ENCODE data around the gene TLE5. TPM values are rescaled to one million over a fixed set of nuclear protein-coding genes. Genes with fewer than 3 reads are reported as not detected.

The TLE5 gene
- total and polyA plus RNA-seq, 7 donors, result 390 to 786 (median 552) TPM

DNA sequence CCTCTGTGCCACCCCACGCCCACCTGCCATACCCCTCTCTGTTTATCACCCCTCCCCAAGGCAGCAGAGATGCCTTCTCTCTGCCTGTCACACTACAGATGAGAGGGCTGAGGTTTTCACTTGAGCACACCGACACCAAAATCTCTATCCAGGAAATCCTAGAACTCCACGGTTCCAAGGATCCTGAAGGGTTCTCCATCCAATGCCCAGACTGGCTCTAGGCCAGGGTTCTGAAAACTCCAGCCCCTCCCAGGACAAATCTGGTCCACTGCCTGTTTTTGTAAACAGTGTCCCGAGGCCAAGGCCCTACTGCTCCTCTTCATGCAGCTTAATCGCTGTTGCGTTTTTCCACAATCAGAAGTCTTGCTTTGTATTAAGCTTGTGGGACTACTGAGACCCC, 53.3 kb downstream of the TLE5 start:
- no peaks in the 10 kb centered on the region for H3K27me3 ChIP-seq (ENCODE audit: insufficient read depth in 3 of 3, low read length in 2 of 3)
- H3K27ac ChIP-seq, result no peak overlapping the region
- TF ChIP-seq, protein P1, sequence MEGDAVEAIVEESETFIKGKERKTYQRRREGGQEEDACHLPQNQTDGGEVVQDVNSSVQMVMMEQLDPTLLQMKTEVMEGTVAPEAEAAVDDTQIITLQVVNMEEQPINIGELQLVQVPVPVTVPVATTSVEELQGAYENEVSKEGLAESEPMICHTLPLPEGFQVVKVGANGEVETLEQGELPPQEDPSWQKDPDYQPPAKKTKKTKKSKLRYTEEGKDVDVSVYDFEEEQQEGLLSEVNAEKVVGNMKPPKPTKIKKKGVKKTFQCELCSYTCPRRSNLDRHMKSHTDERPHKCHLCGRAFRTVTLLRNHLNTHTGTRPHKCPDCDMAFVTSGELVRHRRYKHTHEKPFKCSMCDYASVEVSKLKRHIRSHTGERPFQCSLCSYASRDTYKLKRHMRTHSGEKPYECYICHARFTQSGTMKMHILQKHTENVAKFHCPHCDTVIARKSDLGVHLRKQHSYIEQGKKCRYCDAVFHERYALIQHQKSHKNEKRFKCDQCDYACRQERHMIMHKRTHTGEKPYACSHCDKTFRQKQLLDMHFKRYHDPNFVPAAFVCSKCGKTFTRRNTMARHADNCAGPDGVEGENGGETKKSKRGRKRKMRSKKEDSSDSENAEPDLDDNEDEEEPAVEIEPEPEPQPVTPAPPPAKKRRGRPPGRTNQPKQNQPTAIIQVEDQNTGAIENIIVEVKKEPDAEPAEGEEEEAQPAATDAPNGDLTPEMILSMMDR (IDR thresholded peaks at IDR 0.05), result no peak
- no peak overlapping the region for H3K4me3 ChIP-seq
- DNase-seq, result no peak
- WGBS, 3 donors, result 73 to 77% (median 75%) methylated on average over 6 of the region's 6 CpGs
- H3K9me3 ChIP-seq, result no peaks in the 10 kb centered on the region
- ATAC-seq, result no peak
- peaks cover 0 to 76% of the 10 kb centered on the region in 2 donors for H3K36me3 ChIP-seq (ENCODE audit: insufficient read depth in 1 of 2, low read depth in 1 of 2)
- intact Hi-C loops (cut with DNase I), result no loop called here
- H3K4me1 ChIP-seq, result no peaks in the 10 kb centered on the region

DNA sequence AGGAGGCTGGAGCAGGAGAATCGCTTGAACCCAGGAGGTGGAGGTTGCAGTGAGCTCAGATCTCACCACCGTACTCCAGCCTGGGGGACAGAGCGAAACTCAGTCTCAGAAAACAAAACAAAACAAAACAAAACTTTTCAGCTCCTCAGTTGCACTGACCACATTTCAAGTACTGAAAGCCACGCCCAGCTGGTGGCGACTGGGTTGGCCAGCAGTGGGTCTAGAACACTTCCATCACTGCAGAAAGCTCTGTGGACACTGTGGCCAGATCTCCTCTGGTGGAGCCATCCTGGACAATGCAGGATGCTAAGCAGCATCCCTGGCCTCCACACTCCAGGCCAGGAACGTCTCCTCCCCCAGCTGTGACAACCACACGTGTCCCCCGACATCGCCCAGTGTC, 54.3 kb downstream of the TLE5 start:
- TF ChIP-seq, protein P1 (IDR thresholded peaks at IDR 0.05), result no peak
- no peaks in the 10 kb centered on the region for H3K27me3 ChIP-seq (ENCODE audit: insufficient read depth in 3 of 3, low read length in 2 of 3)
- intact Hi-C loops (cut with DNase I), result no loop called here
- WGBS, 3 donors, result 77 to 85% (median 83%) methylated on average over 9 of the region's 9 CpGs
- ATAC-seq (no peak), DNase-seq (no peak)
- H3K4me3 ChIP-seq, result no peak overlapping the region
- no peaks in the 10 kb centered on the region for H3K9me3 ChIP-seq
- H3K27ac ChIP-seq, result no peak overlapping the region
- H3K36me3 ChIP-seq (ENCODE audit: insufficient read depth in 1 of 2, low read depth in 1 of 2), result peaks cover 0 to 74% of the 10 kb centered on the region in 2 donors
- no peaks in the 10 kb centered on the region for H3K4me1 ChIP-seq

DNA sequence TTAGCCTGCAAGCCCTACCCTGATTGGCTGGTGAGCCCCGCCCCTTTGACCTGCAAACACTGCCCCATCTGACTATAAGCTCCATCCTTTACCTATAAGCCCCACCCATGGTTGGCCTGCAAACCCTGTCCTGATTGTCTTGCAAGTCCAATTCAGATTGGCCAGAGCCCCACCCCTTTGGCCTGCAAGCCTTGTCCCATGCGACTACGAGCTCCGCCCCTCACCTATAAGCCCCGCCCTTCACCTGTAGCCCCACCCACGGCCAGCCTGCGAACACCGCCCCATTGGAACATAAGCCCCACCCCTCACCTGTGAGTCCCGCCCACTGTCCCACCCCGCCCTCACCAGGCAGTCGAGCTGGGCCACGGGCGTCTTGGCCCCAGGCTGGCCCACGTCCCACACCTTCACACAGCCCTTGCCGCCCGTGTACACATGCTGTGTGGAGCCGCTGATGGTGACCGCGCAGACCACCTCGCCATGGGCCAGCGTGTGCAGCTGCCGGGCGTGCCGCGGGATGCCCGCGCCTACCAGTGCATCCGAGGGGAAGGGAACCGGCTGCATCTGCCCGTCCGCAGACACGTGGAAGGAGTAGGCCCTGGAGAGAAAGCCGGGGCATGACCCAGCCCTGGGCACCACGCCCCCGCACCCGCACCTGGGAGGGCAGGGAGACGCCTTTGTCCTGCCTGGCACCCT, 56.1 kb downstream of the TLE5 start:
- WGBS, 3 donors, result 74 to 77% (median 77%) methylated on average over 34 to 37 of the region's 37 CpGs
- Histone ChIP-seq H3K27me3 (ENCODE audit: insufficient read depth in 3 of 3, low read length in 2 of 3) (no peaks in the 10 kb centered on the region), H3K4me1 (no peaks in the 10 kb centered on the region), H3K36me3 (ENCODE audit: insufficient read depth in 1 of 2, low read depth in 1 of 2) (peaks cover 0 to 79% of the 10 kb centered on the region in 2 donors), H3K4me3 (no peak overlapping the region), H3K27ac (no peak overlapping the region), H3K9me3 (no peaks in the 10 kb centered on the region)
- no peak for DNase-seq
- TF ChIP-seq, protein P1 (IDR thresholded peaks at IDR 0.05), result no peak
- intact Hi-C loops (cut with DNase I), result no loop called here
- ATAC-seq, result peak in 1 of 4 donors; percentile 29

- Histone ChIP-seq H3K4me1 (no peaks in the 10 kb centered on the region), H3K4me3 (no peak overlapping the region), H3K27me3 (ENCODE audit: insufficient read depth in 3 of 3, low read length in 2 of 3) (no peaks in the 10 kb centered on the region), H3K9me3 (no peaks in the 10 kb centered on the region), H3K36me3 (ENCODE audit: insufficient read depth in 1 of 2, low read depth in 1 of 2) (peaks cover 0 to 80% of the 10 kb centered on the region in 2 donors), H3K27ac (no peak overlapping the region)
- ATAC-seq, result no peak
- 83 to 86% (median 84%) methylated on average over 12 to 18 of the region's 18 CpGs for WGBS, 3 donors
- intact Hi-C loops (cut with DNase I), result no loop called here
- DNase-seq, result no peak
- TF ChIP-seq, protein P1 (IDR thresholded peaks at IDR 0.05), result no peak
These were observed 57.0 kb downstream of the TLE5 start for GRCh38 chr19:3005345-3005744.

- Histone ChIP-seq H3K4me1 (no peaks in the 10 kb centered on the region), H3K27me3 (ENCODE audit: insufficient read depth in 3 of 3, low read length in 2 of 3) (no peaks in the 10 kb centered on the region), H3K9me3 (no peaks in the 10 kb centered on the region), H3K4me3 (no peak overlapping the region), H3K27ac (no peak overlapping the region), H3K36me3 (ENCODE audit: insufficient read depth in 1 of 2, low read depth in 1 of 2) (peaks cover 0 to 79% of the 10 kb centered on the region in 2 donors)
- DNase-seq (no peak), ATAC-seq (no peak)
- intact Hi-C loops (cut with DNase I), result no loop called here
- WGBS, 3 donors, result 79 to 100% (median 80%) methylated on average over 4 of the region's 4 CpGs
- TF ChIP-seq, protein P1 (IDR thresholded peaks at IDR 0.05), result no peak
These were observed 57.8 kb downstream of the TLE5 start for GRCh38 chr19:3004522-3004921.

Data from psoas muscle (tissue), 8 donors.